Body of pancreas (tissue), 4 donors: ENCODE data around the gene RNF166.

ENCODE experiments used
- CTCF ChIP-seq, 7 experiments: fragments of 450-650 bp in 4 of 7; fragments of 200-600 bp in 3 of 7; sonication (generic) in 3 of 7; IDR thresholded peaks; one replicate each; pipeline ENCODE4 v1.5.1; 2016 to 2019; ENCODE audit warnings: antibody characterized with exemption in 7 of 7
- POLR2A ChIP-seq, 3 donors: fragments of 450-650 bp; IDR thresholded peaks; one replicate each; pipeline ENCODE4 v1.6.1; 2016; ENCODE audit warnings: antibody characterized with exemption in 3 of 3, mild to moderate bottlenecking in 2 of 3

DNA sequence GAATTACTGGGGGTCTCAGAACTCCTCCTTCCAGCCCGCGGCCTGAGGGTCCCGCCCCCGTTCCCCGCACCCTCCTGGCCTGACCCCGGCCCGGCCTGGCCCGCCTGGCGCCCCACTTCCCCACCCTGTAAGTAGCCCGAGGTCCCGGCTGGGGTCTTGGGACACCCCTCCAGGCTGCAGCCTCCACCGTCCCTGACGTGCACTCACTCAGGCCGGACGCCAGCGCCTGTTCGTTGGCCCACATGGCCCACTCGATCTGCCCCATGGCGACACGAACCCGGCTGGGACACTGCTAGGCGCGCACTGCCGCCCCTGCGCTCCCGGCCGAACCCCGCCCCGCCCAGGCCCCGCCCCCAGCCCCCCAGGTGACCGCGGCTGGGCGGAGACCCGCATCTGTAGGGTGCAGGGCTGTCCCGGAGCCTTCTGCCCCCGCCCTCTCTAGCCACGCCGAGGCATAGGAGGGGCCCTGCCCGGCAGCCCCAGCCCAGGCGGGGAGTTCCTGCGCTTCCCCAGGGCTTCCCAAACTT is 55.4 kb downstream of the RNF166 start, which contains the start of gene CYBA:
- TF ChIP-seq CTCF (IDR thresholded peaks at IDR 0.05) = no peak
- TF ChIP-seq POLR2A (IDR thresholded peaks at IDR 0.05) = peak in 2 of 3 donors; percentile 46 to 68
